Fibroblast of lung (primary cell): ENCODE data around the gene ATP2B3. TPM values are rescaled to one million over a fixed set of nuclear protein-coding genes. Genes with fewer than 3 reads are reported as not detected.

ENCODE experiments used
- DNase-seq, 2 donors: peaks; one replicate each; pipeline versions ENCODE4 v3.0.0 to v3.0.0-alpha.2; 2010; ENCODE audit warnings: low read depth in 2 of 2
- H2AFZ ChIP-seq: 2 replicates; pipeline ENCODE4 v1.5.1; 2012; ENCODE audit warnings: low read length, control low read depth, inconsistent platforms
- H3K27ac ChIP-seq: 2 replicates; pipeline ENCODE4 v1.5.1; 2011; ENCODE audit warnings: low read length, control low read depth; ENCODE audit not compliant: insufficient read depth
- H3K27me3 ChIP-seq: 2 replicates; pipeline ENCODE4 v1.5.1; 2011; ENCODE audit warnings: mild to moderate bottlenecking, low read length; ENCODE audit not compliant: control insufficient read depth, insufficient read depth
- H3K36me3 ChIP-seq: 2 replicates; pipeline ENCODE4 v1.5.1; 2011; ENCODE audit warnings: low read length; ENCODE audit not compliant: control insufficient read depth, insufficient read depth
- H3K4me1 ChIP-seq: 2 replicates; pipeline ENCODE4 v1.5.1; 2011; ENCODE audit warnings: low read length; ENCODE audit not compliant: control insufficient read depth, insufficient read depth; ENCODE audit errors: extremely low read depth
- H3K4me2 ChIP-seq: 2 replicates; pipeline ENCODE4 v1.5.1; 2011; ENCODE audit warnings: low read length, control low read depth; ENCODE audit not compliant: insufficient read depth; ENCODE audit errors: extremely low read depth
- H3K4me3 ChIP-seq, 4 experiments: fragments of 200-600 bp in 1 of 4; sonication (generic) in 1 of 4; replicated peaks in 1 of 4; 2 replicates each; pipeline ENCODE4 v1.5.1; 2011 to 2016; ENCODE audit warnings: low read length in 4 of 4, low read depth in 3 of 4, mild to moderate bottlenecking in 3 of 4, control low read depth in 2 of 4, inconsistent platforms in 1 of 4, mixed read lengths in 1 of 4; ENCODE audit not compliant: insufficient read depth in 1 of 4; ENCODE audit errors: control extremely low read depth in 1 of 4
- H3K79me2 ChIP-seq: 2 replicates; pipeline ENCODE4 v1.5.1; 2012; ENCODE audit warnings: mild to moderate bottlenecking, low read length, inconsistent platforms; ENCODE audit not compliant: control insufficient read depth, insufficient read depth
- H3K9ac ChIP-seq: 2 replicates; pipeline ENCODE4 v1.5.1; 2011; ENCODE audit warnings: mild to moderate bottlenecking, low read length, control low read depth; ENCODE audit not compliant: insufficient read depth
- H3K9me3 ChIP-seq: 2 replicates; pipeline ENCODE4 v1.5.1; 2012; ENCODE audit warnings: low read depth, low read length; ENCODE audit not compliant: control insufficient read depth, insufficient read depth
- H4K20me1 ChIP-seq: 2 replicates; pipeline ENCODE4 v1.5.1; 2011; ENCODE audit warnings: low read length; ENCODE audit not compliant: control insufficient read depth, insufficient read depth; ENCODE audit errors: extremely low read depth
- EZH2 ChIP-seq: IDR thresholded peaks from 2 replicates; pipeline ENCODE4 v1.5.1; 2012; ENCODE audit warnings: low read length, control low read depth, mild to moderate bottlenecking; ENCODE audit errors: missing control alignments
- polyA plus RNA-seq, 2 donors: library from polyadenylated mRNA; depleted of rRNA in 1 of 2; stranded (reverse) in 1 of 2; unstranded in 1 of 2; fragments of >200 nt; gene quantifications; 2 replicates each; pipeline ENCODE4 v1.2.1, GENCODE V29; 2011 to 2012; ENCODE audit warnings: missing spikeins in 1 of 2
- total RNA-seq: library from RNA; depleted of rRNA; stranded (reverse); fragments of >200 nt; gene quantifications from 2 replicates; pipeline ENCODE4 v1.2.1, GENCODE V29; 2014
- TF ChIP-seq, protein P1 (sequence below), 2 donors: IDR thresholded peaks in 1 of 2; conservative IDR thresholded peaks in 1 of 2; 1 replicate in 1 of 2; 2 replicates in 1 of 2; pipeline ENCODE4 v1.5.1; 2011 to 2012; ENCODE audit warnings: low read length in 2 of 2, control low read depth in 1 of 2, inconsistent platforms in 1 of 2, low read depth in 1 of 2, mild to moderate bottlenecking in 1 of 2

The ATP2B3 gene
- total and polyA plus RNA-seq, 2 donors (not counting 1 experiment from before 2014, with no cell fraction given): not detected

GRCh38 chrX:153564047-153564606 is 46.7 kb downstream of the ATP2B3 start:
- Histone ChIP-seq H3K4me2 (no peak overlapping the region), H4K20me1 (no peaks in the 10 kb centered on the region), H3K9ac (no peak overlapping the region), H3K27me3 (no peaks in the 10 kb centered on the region), H3K27ac (no peak overlapping the region), H3K9me3 (no peaks in the 10 kb centered on the region), H3K79me2 (no peaks in the 10 kb centered on the region), H3K4me3 (no peak overlapping the region), H2AFZ (no peak overlapping the region), H3K4me1 (no peaks in the 10 kb centered on the region), H3K36me3 (no peaks in the 10 kb centered on the region)
- TF ChIP-seq EZH2: no peak
- TF ChIP-seq, protein P1, sequence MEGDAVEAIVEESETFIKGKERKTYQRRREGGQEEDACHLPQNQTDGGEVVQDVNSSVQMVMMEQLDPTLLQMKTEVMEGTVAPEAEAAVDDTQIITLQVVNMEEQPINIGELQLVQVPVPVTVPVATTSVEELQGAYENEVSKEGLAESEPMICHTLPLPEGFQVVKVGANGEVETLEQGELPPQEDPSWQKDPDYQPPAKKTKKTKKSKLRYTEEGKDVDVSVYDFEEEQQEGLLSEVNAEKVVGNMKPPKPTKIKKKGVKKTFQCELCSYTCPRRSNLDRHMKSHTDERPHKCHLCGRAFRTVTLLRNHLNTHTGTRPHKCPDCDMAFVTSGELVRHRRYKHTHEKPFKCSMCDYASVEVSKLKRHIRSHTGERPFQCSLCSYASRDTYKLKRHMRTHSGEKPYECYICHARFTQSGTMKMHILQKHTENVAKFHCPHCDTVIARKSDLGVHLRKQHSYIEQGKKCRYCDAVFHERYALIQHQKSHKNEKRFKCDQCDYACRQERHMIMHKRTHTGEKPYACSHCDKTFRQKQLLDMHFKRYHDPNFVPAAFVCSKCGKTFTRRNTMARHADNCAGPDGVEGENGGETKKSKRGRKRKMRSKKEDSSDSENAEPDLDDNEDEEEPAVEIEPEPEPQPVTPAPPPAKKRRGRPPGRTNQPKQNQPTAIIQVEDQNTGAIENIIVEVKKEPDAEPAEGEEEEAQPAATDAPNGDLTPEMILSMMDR (conservative IDR thresholded peaks at IDR 0.05 in 1 of 2, IDR thresholded peaks at IDR 0.05 in 1 of 2; ENCODE audit: low read depth in 1 of 2, low read length in 2 of 2): no peak
- peak in 1 of 2 donors; percentile 1 for DNase-seq

DNA sequence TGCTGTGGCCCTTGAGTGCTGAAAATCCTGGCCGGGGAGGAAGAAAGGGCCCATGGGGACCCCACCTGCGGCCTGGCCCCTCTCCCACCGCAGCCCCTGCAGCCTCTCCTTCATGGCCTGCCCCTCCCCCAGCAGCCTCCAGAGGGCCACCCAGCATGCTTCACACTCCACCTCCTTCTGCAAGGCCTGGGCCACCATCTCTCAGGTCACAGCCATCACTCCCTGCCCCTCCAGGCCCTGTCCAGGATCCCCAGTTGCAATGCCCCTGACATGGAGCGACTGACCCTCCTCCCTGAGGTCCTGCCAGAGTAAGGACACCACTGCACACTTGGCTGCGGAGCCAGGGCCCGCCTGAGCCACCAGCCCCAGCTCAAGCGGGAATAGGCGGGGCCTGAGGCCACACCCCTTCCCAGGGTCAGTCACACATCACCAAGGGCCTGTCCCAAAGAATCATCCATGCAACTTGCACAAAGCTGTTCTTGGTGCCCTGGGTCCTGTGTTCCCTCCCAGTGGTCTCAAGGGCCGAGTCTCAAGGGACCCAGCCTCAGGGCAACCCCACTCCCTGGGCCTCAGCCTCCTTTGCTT is 48.6 kb downstream of the ATP2B3 start:
- H3K4me3 ChIP-seq: no peak overlapping the region
- DNase-seq: no peak

DNA sequence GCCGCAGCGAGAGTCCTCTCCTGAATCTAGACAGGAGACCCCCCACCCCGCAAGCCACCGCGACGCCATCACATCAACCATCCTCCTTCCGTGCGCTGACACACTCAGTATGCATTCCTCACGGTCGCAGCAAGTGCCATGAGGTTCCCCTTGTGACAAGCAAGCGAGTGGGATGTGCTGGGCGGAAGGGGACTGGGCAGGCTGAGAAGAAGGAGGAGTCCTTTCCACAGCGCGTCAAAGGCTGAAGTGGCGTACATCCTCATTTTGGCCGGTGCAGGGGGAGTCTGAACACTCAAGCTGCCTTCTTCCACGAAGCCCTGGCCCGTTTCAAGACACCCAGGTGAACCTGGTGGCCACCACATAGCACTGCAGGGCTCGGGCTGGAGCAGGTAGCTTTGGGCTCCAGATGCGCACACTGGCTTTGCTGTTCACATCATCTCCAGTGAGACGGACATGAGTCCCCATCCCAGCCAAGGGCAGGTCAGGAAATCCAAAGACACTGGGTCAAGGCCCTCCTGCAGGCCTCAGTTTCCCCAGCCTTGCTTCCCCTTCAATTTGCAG is 51.1 kb downstream of the ATP2B3 start:
- DNase-seq: no peak
- H3K27ac ChIP-seq: no peak overlapping the region
- no peaks in the 10 kb centered on the region for H3K4me1 ChIP-seq
- no peak overlapping the region for H3K4me3 ChIP-seq
- no peak overlapping the region for H2AFZ ChIP-seq
- H3K4me2 ChIP-seq: no peak overlapping the region
- H3K79me2 ChIP-seq: no peaks in the 10 kb centered on the region
- H3K36me3 ChIP-seq: no peaks in the 10 kb centered on the region
- H3K27me3 ChIP-seq: no peaks in the 10 kb centered on the region
- H3K9ac ChIP-seq: no peak overlapping the region
- H3K9me3 ChIP-seq: no peaks in the 10 kb centered on the region
- no peaks in the 10 kb centered on the region for H4K20me1 ChIP-seq
- TF ChIP-seq EZH2: no peak
- TF ChIP-seq, protein P1 (conservative IDR thresholded peaks at IDR 0.05 in 1 of 2, IDR thresholded peaks at IDR 0.05 in 1 of 2; ENCODE audit: low read depth in 1 of 2, low read length in 2 of 2): no peak

More for the DNA sequence above, 48.6 kb downstream of the ATP2B3 start:
- H3K9ac ChIP-seq: no peak overlapping the region
- H3K79me2 ChIP-seq: no peaks in the 10 kb centered on the region
- TF ChIP-seq, protein P1 (conservative IDR thresholded peaks at IDR 0.05 in 1 of 2, IDR thresholded peaks at IDR 0.05 in 1 of 2; ENCODE audit: low read depth in 1 of 2, low read length in 2 of 2): no peak
- TF ChIP-seq EZH2: no peak
- no peaks in the 10 kb centered on the region for H3K4me1 ChIP-seq
- no peaks in the 10 kb centered on the region for H3K36me3 ChIP-seq
- H2AFZ ChIP-seq: no peak overlapping the region
- no peaks in the 10 kb centered on the region for H4K20me1 ChIP-seq
- H3K27me3 ChIP-seq: no peaks in the 10 kb centered on the region
- H3K9me3 ChIP-seq: no peaks in the 10 kb centered on the region
- H3K4me2 ChIP-seq: no peak overlapping the region
- H3K27ac ChIP-seq: no peak overlapping the region
